ENCODE data around the gene CAST.

Gene CAST

DNA sequence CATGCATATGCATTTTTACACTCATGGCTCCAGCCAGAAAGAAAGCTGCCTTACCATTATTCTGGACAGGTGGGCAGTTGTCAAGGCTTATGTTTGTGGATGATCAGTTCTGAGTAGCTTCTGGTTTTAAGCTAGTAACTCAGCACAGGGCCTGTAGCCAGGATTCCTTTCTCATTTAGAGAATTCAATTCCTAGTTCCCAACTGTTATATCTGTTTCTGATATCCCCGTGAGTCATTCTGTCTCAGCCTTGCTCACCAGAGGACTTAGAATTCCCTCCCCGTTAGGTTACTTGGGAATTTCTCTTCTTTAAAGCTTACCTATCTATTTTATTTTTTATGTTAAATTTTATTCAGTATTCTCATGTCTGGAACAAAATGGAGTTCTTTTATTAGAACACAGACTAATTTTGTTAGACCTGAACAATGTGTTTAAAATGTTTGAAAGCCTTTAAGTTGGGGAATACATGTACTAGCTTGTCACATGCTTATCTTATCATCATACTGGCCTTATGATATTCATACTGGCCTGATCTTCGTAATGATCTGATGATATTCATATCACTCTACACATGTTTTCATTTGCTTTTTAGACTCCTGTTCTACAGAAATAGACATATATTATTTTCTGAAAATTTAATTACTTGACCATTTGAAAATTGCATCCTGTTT lies 47.1 kb downstream of the CAST start:
- peaks cover 67% of the 10 kb centered on the region for H3K4me1 Mint-ChIP-seq
- H3K9me3 Mint-ChIP-seq: no peaks in the 10 kb centered on the region
- no peak overlapping the region for H3K4me3 Mint-ChIP-seq
- peaks cover 4% of the 10 kb centered on the region for H3K36me3 Mint-ChIP-seq
- no peak overlapping the region for H3K27ac Mint-ChIP-seq
- no peaks in the 10 kb centered on the region for H3K27me3 Mint-ChIP-seq

- Mint-ChIP-seq H3K27me3 (no peaks in the 10 kb centered on the region), H3K9me3 (no peaks in the 10 kb centered on the region), H3K27ac (no peak overlapping the region), H3K36me3 (peaks cover 7% of the 10 kb centered on the region), H3K4me1 (peaks cover 69% of the 10 kb centered on the region), H3K4me3 (no peak overlapping the region)
These were observed 50.0 kb downstream of the CAST start for GRCh38 chr5:96712100-96712746.

DNA sequence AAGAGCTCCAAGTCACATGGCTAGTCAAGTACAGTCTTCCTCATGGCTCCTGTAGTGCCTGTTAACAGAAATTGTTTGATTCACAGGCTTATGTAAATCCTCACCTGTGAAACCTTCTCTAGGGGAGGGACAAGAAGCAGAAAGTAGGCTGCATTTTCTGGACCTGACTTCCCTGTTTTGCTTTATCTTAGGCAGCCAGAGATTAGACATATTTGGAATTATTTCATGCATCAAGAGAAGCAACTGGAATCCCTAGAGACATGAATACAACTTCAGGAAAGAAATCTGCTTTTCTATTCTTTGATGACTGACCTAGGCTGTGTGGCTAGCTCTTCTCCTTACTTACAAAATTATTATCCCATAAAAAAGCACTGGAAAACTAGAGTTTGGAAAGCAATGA lies 52.3 kb downstream of the CAST start:
- H3K36me3 Mint-ChIP-seq: peaks cover 7% of the 10 kb centered on the region
- H3K4me3 Mint-ChIP-seq: no peak overlapping the region
- H3K9me3 Mint-ChIP-seq: no peaks in the 10 kb centered on the region
- H3K4me1 Mint-ChIP-seq: peaks cover 72% of the 10 kb centered on the region
- H3K27me3 Mint-ChIP-seq: no peaks in the 10 kb centered on the region
- no peak overlapping the region for H3K27ac Mint-ChIP-seq

- Mint-ChIP-seq H3K27me3 (no peaks in the 10 kb centered on the region), H3K4me1 (peaks cover 70% of the 10 kb centered on the region), H3K4me3 (no peak overlapping the region), H3K36me3 (peaks cover 7% of the 10 kb centered on the region), H3K9me3 (no peaks in the 10 kb centered on the region), H3K27ac (no peak overlapping the region)
These were observed 52.8 kb downstream of the CAST start for GRCh38 chr5:96714951-96715451.

GRCh38 chr5:96716007-96716406 lies 53.8 kb downstream of the CAST start:
- Mint-ChIP-seq H3K4me3 (no peak overlapping the region), H3K27ac (peak overlapping the region; percentile 73), H3K9me3 (no peaks in the 10 kb centered on the region), H3K4me1 (peaks cover 71% of the 10 kb centered on the region), H3K27me3 (no peaks in the 10 kb centered on the region), H3K36me3 (peaks cover 7% of the 10 kb centered on the region)

GRCh38 chr5:96716716-96717115 lies 54.5 kb downstream of the CAST start:
- H3K4me3 Mint-ChIP-seq: no peak overlapping the region
- H3K36me3 Mint-ChIP-seq: peaks cover 7% of the 10 kb centered on the region
- peaks cover 66% of the 10 kb centered on the region for H3K4me1 Mint-ChIP-seq
- H3K27me3 Mint-ChIP-seq: no peaks in the 10 kb centered on the region
- H3K27ac Mint-ChIP-seq: no peak overlapping the region
- no peaks in the 10 kb centered on the region for H3K9me3 Mint-ChIP-seq

GRCh38 chr5:96717874-96718273 lies 55.7 kb downstream of the CAST start:
- Mint-ChIP-seq H3K4me1 (peaks cover 59% of the 10 kb centered on the region), H3K27ac (no peak overlapping the region), H3K36me3 (peaks cover 3% of the 10 kb centered on the region), H3K4me3 (no peak overlapping the region), H3K9me3 (no peaks in the 10 kb centered on the region), H3K27me3 (no peaks in the 10 kb centered on the region)

- Mint-ChIP-seq H3K4me1 (peaks cover 54% of the 10 kb centered on the region), H3K9me3 (no peaks in the 10 kb centered on the region), H3K36me3 (peaks cover 2% of the 10 kb centered on the region), H3K27ac (peak overlapping the region; percentile 13), H3K4me3 (no peak overlapping the region), H3K27me3 (no peaks in the 10 kb centered on the region)
These were observed 56.5 kb downstream of the CAST start for GRCh38 chr5:96718635-96719077.

- no peaks in the 10 kb centered on the region for H3K27me3 Mint-ChIP-seq
- H3K36me3 Mint-ChIP-seq: peaks cover 2% of the 10 kb centered on the region
- no peak overlapping the region for H3K27ac Mint-ChIP-seq
- peaks cover 40% of the 10 kb centered on the region for H3K4me1 Mint-ChIP-seq
- no peak overlapping the region for H3K4me3 Mint-ChIP-seq
- H3K9me3 Mint-ChIP-seq: no peaks in the 10 kb centered on the region
These were observed 58.2 kb downstream of the CAST start for GRCh38 chr5:96720408-96720807.

GRCh38 chr5:96721351-96721977 lies 59.3 kb downstream of the CAST start:
- Mint-ChIP-seq H3K36me3 (peaks cover 2% of the 10 kb centered on the region), H3K27ac (no peak overlapping the region), H3K4me1 (peaks cover 40% of the 10 kb centered on the region)

GRCh38 chr5:96725257-96725656 lies 63.1 kb downstream of the CAST start:
- Mint-ChIP-seq H3K9me3 (no peaks in the 10 kb centered on the region), H3K27me3 (no peaks in the 10 kb centered on the region), H3K4me3 (no peak overlapping the region), H3K27ac (no peak overlapping the region), H3K4me1 (peaks cover 19% of the 10 kb centered on the region), H3K36me3 (peaks cover 7% of the 10 kb centered on the region)

More at GRCh38 chr5:96721351-96721977, 59.3 kb downstream of the CAST start:
- Mint-ChIP-seq H3K9me3 (no peaks in the 10 kb centered on the region), H3K4me3 (no peak overlapping the region), H3K27me3 (no peaks in the 10 kb centered on the region)

GRCh38 chr5:96726802-96727201 lies 64.6 kb downstream of the CAST start:
- Mint-ChIP-seq H3K27me3 (no peaks in the 10 kb centered on the region), H3K4me3 (no peak overlapping the region), H3K27ac (no peak overlapping the region), H3K9me3 (no peaks in the 10 kb centered on the region), H3K4me1 (peaks cover 11% of the 10 kb centered on the region), H3K36me3 (peaks cover 17% of the 10 kb centered on the region)

GRCh38 chr5:96729156-96729555 lies 67.0 kb downstream of the CAST start:
- H3K4me1 Mint-ChIP-seq: peaks cover 12% of the 10 kb centered on the region
- H3K27ac Mint-ChIP-seq: no peak overlapping the region
- no peaks in the 10 kb centered on the region for H3K9me3 Mint-ChIP-seq
- H3K4me3 Mint-ChIP-seq: no peak overlapping the region
- peaks cover 17% of the 10 kb centered on the region for H3K36me3 Mint-ChIP-seq
- no peaks in the 10 kb centered on the region for H3K27me3 Mint-ChIP-seq

DNA sequence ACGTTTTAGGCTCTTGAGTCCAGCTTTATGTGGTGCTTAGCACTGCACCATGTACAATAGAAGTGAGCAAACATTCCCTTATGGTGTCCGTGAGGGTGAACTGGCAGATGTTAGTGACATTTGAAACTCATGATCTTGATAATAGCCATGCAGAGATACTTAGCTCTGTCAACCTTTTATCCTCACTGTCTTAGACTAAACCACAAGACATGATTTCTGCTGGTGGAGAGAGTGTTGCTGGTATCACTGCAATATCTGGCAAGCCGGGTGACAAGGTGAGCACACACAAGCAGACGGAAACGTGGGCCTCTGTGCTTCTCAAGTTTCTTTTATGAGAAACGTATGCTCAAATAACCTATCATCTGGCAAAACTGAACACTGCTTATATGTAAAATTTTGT lies 68.4 kb downstream of the CAST start:
- no peaks in the 10 kb centered on the region for H3K9me3 Mint-ChIP-seq
- H3K27me3 Mint-ChIP-seq: no peaks in the 10 kb centered on the region
- no peak overlapping the region for H3K4me3 Mint-ChIP-seq
- peaks cover 22% of the 10 kb centered on the region for H3K4me1 Mint-ChIP-seq
- peaks cover 17% of the 10 kb centered on the region for H3K36me3 Mint-ChIP-seq
- no peak overlapping the region for H3K27ac Mint-ChIP-seq

DNA sequence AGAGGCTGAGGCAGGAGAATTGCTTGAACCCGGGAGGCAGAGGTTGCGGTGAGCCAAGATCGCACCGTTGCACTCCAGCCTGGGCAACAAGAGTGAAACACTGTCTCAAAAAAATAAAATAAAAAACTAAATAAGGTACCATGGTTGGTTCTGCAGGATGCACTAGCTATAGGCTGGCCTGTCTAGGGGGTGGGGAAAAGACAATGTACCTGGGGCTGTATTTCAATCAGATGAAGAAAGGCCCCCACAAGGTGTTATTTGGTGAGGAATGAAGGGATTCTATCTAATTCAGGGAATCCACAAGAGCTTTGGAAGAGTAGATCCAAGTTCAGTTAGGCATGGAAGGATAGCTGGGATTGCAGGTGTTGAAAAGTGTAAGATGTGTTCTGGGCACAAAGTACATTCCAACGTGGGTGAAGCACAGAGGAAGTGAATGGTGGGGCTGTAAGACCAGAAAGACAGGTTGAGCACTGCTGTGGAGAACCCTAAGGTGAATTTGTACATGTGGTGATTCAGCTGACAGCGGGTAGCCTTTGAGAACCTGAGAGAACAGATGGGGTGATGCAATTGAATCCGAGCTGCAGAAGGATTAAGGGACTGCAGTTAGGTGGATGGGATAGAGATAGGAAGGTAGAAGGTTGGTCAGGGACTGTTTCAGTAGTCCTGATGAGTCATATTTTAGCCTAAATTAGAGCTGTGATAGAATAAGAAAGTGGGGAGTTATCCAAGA lies 71.8 kb downstream of the CAST start:
- H3K4me3 Mint-ChIP-seq: no peak overlapping the region
- H3K27ac Mint-ChIP-seq: peak overlapping the region; percentile 85
- peaks cover 16% of the 10 kb centered on the region for H3K4me1 Mint-ChIP-seq
- peaks cover 21% of the 10 kb centered on the region for H3K36me3 Mint-ChIP-seq
- no peaks in the 10 kb centered on the region for H3K27me3 Mint-ChIP-seq
- no peaks in the 10 kb centered on the region for H3K9me3 Mint-ChIP-seq
